ENCODE data around the gene ANTXR2.

ANTXR2 gene

DNA sequence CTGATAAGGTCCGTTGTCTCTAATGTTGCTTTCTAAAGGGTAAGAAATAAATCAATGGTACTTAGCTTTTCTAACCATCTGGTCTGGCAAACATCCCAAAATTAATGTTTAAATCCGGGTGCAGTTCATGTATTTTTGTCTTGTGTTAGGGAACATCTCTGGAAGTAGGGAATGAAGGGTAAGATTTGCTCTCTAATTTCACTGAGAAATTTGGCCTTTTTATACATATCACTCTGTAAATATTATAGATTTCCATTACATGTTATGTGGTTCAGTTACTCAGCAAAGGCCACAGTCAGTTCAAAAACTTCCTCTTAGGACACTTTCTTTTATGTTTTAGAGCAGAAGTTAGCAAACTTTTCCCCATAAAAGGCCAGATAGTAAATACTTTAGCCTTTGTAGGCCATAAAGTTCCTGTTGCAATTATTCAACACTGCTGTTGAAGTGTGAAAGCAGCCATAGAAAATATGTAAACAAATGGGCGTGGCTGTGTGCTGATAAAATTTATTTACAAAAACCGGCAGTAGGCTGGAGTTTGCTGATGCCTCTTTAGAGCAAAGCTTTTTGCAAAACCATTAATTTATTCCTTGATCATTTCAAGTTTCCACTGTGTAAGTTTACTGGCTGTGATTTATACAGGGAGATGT, 218.1 kb downstream of the ANTXR2 start:
- no peak for DNase-seq

DNA sequence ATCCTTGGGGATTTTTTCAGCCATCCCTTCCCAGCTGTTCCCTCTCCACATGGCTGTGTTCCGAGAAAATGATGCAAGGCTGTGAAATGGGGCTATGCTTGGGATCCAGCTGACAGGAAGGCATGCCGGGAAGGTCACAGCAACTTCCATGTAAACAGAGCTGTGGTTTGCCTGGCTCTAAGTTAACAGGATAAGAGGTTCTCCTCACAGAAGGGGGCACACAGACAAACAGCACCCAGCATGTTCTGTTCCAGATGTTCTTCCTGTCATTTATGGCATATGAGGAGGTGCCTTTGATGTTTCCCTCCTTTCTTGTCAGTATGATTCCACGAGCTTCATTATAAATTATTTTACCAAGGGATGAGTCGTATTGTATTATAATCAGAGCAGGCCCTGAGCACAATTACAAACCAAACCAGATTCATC, 220.7 kb downstream of the ANTXR2 start:
- DNase-seq = no peak

DNA sequence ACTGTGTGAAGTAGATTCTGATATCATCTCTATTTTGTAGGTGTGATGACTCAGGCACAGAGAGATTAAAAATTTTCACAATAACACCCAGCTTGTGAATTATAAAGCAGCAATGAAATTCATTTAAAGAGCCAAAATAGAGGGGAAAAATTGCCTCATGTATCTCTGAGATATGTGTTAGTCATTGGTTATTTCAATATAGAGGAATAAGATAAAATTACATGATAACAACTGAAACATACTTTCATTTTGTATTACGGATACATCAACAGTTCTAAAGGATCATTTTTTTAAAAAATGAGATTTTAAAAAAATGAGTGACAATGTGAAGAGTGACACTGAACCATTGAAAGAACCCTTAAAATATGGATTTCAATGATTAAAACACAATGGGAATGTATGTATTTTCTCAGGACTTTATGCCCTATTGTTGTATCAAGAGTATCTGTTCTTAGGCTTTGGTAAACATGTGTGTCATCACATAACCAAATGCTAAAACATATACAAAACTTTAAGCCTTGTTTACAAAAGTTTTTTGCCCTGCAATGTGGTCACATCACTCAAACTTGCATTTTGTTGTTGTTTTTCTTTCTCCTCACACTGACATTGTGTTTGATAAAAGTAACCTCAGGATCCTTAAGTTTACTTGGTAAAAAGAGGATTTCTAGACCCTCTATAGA, 221.3 kb downstream of the ANTXR2 start:
- DNase-seq = no peak

Data from activated naive CD4-positive, alpha-beta T cell treated with anti-CD3 and anti-CD28 coated beads, Interleukin-2, amount 50 U/mL, for 16 hours (primary cell).